ENCODE results near the gene APOD.

The APOD gene

GRCh38 chr3:195551381-195551978, 32.3 kb downstream of the APOD start:
- peak; percentile 53 for DNase-seq

DNA sequence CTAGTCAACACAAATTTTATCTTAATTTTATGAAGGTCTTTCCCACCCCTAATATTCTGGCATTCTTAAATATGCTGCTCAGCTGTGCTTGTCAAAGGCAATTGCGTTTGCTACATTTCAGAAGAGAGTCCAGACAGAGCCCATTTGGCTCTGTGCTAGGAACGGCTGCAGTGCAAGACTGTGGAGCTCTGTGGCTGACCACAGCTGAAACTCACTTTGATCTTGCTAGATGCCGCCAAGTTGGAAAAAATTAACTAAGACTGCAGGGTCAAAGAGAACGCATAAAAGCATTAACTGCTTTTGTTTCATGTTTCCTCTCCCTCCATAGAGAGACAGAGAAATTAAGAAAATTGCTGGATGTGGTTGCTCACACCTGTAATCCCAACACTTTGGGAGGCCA, 33.0 kb downstream of the APOD start:
- no peak for DNase-seq

DNA sequence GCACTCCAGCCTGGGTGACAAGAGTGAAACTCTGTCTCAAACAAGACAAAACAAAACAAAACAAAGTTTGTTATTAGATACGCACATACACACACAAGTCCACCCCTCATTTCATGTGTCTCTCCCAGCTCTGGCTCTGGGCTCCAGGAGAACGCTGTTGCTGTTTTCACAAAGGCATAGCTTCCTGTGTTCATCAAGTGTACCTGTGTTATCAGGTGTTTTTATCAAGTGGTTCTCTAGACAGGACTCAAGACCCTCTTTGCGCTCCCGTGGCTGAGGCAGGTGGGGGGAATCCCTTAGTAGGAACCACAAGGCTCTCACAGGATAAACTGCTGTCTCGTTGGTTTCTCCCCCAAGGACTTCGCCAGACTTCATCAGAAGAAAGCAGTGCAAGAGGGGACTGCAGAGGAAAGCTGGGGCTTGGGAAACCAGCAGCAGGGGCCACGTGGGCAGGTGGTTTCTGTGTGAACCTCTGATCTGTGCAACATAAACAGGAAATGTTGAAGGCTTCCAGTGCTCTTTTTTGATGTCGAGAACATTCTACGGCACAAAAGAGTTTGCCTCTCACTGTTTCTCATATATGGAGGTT, 33.7 kb downstream of the APOD start:
- no peak for DNase-seq

GRCh38 chr3:195548987-195549386, 34.8 kb downstream of the APOD start:
- no peak for DNase-seq

DNA sequence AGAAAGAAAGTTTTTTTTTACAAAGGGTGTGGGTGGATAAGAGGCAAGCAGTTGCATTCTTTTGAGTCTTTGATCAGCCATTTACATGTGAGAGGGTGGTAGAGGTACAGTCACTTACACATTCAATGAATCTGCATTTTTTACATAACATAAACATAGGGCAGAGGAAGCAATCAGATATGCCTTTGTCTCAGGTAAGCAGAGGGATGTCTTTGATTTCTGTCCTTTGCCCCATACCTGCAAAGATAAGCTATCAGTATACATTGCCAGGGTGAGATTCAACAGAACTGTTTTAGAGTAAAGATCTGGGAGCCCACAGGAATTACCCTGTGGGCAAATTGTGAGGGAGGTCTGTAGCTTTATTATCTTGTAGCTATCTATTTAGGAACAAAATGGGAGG, 35.2 kb downstream of the APOD start:
- DNase-seq, result no peak

- no peak for DNase-seq
Observed at GRCh38 chr3:195548006-195548405, 35.7 kb downstream of the APOD start.

DNA sequence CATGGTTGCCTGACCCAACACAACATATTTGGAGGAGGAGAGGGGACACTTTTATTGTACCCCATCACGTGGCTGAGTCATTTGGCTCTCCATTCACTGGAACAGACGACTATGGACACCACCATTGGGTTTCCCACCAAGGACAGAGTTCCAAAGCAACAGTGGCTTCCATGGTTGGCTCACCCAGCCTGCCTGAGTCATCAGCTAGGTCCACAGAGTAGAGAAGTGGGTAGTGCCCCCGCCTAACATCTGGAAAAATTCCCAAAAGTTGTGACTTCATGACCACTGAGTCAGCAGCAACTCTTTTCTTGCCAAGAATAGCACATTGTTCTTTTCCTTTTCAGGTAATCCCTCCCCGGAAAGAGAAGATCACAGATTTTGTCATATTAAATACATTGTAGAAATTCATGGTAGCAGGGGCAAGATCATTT, 37.6 kb downstream of the APOD start:
- no peak for DNase-seq

DNA sequence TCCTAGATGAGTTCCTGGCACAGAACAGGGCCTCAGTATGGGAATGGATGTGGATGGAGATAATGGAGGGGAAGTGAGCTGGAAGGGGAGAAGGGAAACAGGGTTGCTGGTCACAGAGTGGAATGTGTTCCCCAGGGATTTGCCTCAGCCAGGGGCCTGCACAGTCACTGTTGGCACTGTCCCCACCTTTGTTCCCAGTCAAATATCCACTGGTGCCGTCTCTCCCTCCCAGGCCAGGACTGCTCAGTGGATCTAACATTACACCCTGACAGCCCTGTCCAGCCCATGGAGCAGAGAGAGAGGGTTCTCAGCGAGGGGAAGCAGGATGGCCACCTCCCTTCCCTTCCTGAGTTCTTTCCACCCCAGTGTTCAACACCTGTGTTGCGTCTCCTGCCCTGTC, 39.1 kb downstream of the APOD start:
- DNase-seq, result no peak

GRCh38 chr3:195544230-195544536, 39.6 kb downstream of the APOD start:
- DNase-seq, result no peak

DNA sequence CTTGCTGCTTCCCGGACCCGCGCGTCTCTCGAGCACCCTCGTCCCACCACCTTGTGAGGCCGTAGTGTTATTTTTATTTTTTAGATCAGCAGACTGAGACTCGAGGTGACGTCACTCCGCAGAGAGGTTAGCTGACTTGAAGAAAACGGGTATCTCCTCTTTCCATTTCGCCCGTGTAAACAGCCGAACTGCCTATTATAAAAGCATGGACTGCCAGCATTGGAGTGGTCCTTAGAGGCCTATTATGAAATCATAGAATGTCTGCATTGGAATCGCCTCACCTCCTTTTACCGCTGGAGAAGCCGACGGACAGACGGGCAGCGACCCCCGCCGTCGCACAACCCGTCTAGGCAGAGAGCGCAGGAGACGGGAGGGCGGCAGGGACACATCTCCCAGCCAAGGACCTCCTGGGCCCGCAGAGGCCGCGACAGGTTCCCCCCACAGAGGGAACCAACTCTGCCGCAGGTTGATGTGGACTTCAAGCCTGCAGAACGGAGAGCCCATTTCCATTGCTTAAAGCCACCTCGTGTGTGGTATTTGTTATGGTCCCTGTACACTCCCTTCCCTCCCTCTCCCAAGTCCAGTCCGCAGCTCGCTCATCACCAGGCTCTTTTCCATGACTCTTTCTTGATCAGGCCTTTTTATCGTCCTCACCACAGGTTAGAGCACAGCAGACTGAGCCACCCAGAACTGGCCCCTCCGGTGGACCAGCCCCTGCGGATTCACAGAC, 40.1 kb downstream of the APOD start:
- DNase-seq, result peak; percentile 67

- DNase-seq, result peak; percentile 94
Observed at GRCh38 chr3:195542698-195543499, 40.8 kb downstream of the APOD start, which contains the start of gene PPP1R2. Gene PPP1R2 (minus strand): TSS chr3:195543325. CDS start chr3:195543025, 300 bp downstream.

- no peak for DNase-seq
Observed at GRCh38 chr3:195542316-195542697, 41.4 kb downstream of the APOD start.

DNA sequence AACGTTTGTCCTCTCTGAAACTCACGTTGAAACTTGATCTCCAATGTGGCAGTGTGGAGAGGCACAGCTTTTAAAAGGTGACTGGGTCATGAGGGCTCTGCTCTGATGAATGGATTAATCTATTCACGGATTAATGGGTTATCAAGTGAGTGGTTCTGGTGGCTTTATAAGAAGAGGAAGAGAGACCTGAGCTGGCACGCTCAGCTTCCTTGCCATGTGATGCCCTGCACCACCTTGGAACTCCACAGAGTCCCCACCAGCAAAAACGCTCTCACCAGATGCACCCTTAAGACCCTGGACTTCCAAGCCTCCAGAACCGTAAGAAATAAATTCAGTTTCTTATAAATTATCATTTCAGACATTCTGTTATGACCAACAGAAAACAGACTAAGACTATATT, 43.2 kb downstream of the APOD start:
- no peak for DNase-seq

GRCh38 chr3:195540027-195540426, 43.7 kb downstream of the APOD start:
- DNase-seq, result no peak

GRCh38 chr3:195539479-195539878, 44.3 kb downstream of the APOD start:
- no peak for DNase-seq

DNA sequence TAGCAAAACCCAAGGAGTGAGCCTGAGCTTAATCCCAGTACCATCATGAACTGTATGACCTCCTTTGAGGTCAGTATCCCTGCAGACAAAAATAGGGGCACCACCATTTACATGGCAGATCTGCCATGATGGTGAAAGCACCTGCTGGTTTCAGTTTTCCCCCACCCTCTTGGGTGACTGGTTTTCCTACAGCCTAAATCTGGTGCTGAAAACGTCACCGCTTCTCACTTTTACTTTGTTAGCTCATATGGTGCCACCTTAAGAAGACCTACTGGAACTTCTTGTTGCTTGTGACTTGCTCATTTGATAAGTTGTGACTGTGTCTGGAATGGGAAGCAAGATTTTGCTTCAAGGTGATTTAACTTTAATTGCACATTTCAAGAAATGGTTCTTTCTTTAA, 45.7 kb downstream of the APOD start:
- DNase-seq, result no peak

GRCh38 chr3:195535293-195535692, 48.4 kb downstream of the APOD start:
- no peak for DNase-seq

DNA sequence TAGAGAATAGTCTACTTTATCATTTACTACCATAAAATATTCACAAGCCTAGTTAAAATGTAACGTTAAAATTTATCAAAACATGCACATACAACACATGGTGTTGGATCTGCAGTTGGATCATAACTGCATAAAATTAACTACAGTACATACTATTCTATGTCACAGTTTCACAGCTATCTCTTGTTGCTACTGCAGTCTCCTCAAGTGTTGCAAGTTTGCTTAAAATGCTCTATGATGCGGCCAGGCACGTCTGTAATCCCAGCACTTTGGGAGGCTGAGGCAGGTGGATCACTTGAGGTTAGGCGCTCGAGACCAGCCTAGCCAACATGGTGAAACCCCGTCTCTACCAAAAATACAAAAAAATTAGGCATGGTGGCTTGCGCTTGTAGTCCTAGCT, 50.9 kb downstream of the APOD start:
- no peak for DNase-seq

GRCh38 chr3:195532345-195532744, 51.4 kb downstream of the APOD start:
- DNase-seq, result no peak

- no peak for DNase-seq
Observed at GRCh38 chr3:195531683-195532082, 52.1 kb downstream of the APOD start.

DNA sequence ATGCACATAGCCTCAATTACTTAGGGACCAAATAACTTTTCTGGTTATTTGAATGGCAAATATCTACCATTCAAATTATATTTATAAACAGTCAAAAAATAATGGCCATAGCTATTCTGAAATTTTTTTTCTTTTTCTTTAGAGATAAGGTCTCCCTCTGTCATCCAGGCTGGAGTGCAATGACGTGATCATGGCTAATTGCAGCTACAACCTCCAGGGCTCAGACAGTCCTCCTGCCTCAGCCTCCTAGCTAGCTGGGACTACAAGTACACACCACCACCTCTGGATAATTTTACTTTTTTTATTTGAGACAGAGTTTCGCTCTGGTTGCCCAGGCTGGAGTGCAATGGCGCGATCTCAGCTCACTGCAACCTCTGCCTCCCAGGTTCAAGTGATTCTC, 57.2 kb downstream of the APOD start:
- no peak for DNase-seq

- no peak for DNase-seq
Observed at GRCh38 chr3:195524171-195524896, 59.4 kb downstream of the APOD start.

Data from right forelimb (tissue), 1 donor.